ENCODE results near the gene RPRML. TPM values are rescaled to one million over a fixed set of nuclear protein-coding genes. Genes with fewer than 3 reads are reported as not detected.

The RPRML gene
- total and polyA plus RNA-seq, 2 donors (not counting 1 experiment from before 2014, with no cell fraction given) = not detected

DNA sequence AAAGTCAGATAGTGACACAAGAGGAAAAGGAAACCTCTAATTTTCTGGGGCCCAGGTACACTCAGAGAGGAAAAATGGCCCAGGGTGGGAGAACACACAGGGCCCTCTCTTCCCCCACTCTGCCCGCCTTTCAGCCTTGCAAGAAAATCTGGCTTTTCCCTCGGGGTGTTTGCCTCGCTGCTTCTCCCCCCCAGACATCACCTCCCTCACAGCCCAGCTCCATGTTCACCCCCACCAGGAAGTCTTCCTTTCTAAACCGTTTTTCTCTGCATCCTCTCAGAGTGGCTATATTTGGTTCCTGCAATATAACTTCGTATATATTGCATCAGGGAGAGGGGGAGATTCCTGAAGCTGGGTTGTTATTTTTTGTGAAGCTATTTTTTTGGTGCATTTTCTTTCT, 27.3 kb downstream of the RPRML start:
- H3K27ac ChIP-seq (ENCODE audit: insufficient read depth, low read length) = no peak overlapping the region
- H2AFZ ChIP-seq (ENCODE audit: low read length) = no peak overlapping the region
- no peak for TF ChIP-seq EZH2 (IDR thresholded peaks at IDR 0.05; ENCODE audit: low read length, missing control alignments)
- TF ChIP-seq, protein P1, sequence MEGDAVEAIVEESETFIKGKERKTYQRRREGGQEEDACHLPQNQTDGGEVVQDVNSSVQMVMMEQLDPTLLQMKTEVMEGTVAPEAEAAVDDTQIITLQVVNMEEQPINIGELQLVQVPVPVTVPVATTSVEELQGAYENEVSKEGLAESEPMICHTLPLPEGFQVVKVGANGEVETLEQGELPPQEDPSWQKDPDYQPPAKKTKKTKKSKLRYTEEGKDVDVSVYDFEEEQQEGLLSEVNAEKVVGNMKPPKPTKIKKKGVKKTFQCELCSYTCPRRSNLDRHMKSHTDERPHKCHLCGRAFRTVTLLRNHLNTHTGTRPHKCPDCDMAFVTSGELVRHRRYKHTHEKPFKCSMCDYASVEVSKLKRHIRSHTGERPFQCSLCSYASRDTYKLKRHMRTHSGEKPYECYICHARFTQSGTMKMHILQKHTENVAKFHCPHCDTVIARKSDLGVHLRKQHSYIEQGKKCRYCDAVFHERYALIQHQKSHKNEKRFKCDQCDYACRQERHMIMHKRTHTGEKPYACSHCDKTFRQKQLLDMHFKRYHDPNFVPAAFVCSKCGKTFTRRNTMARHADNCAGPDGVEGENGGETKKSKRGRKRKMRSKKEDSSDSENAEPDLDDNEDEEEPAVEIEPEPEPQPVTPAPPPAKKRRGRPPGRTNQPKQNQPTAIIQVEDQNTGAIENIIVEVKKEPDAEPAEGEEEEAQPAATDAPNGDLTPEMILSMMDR (conservative IDR thresholded peaks at IDR 0.05 in 1 of 2, IDR thresholded peaks at IDR 0.05 in 1 of 2; ENCODE audit: low read depth in 1 of 2, low read length in 2 of 2) = no peak
- H3K4me2 ChIP-seq (ENCODE audit: extremely low read depth, insufficient read depth, low read length) = no peak overlapping the region
- no peak for DNase-seq (ENCODE audit: low read depth in 2 of 2)
- no peaks in the 10 kb centered on the region for H3K36me3 ChIP-seq (ENCODE audit: control insufficient read depth, insufficient read depth, low read length)
- no peaks in the 10 kb centered on the region for H3K79me2 ChIP-seq (ENCODE audit: control insufficient read depth, insufficient read depth, low read length)
- no peaks in the 10 kb centered on the region for H3K4me1 ChIP-seq (ENCODE audit: control insufficient read depth, extremely low read depth, insufficient read depth, low read length)
- H3K9ac ChIP-seq (ENCODE audit: insufficient read depth, low read length) = no peak overlapping the region
- H3K9me3 ChIP-seq (ENCODE audit: control insufficient read depth, insufficient read depth, low read depth, low read length) = no peaks in the 10 kb centered on the region
- H3K4me3 ChIP-seq (replicated peaks in 1 of 4; ENCODE audit: control extremely low read depth in 1 of 4, insufficient read depth in 1 of 4, low read depth in 3 of 4, low read length in 4 of 4) = no peak overlapping the region
- no peaks in the 10 kb centered on the region for H4K20me1 ChIP-seq (ENCODE audit: control insufficient read depth, extremely low read depth, insufficient read depth, low read length)
- H3K27me3 ChIP-seq (ENCODE audit: control insufficient read depth, insufficient read depth, low read length) = peaks cover 11% of the 10 kb centered on the region

DNA sequence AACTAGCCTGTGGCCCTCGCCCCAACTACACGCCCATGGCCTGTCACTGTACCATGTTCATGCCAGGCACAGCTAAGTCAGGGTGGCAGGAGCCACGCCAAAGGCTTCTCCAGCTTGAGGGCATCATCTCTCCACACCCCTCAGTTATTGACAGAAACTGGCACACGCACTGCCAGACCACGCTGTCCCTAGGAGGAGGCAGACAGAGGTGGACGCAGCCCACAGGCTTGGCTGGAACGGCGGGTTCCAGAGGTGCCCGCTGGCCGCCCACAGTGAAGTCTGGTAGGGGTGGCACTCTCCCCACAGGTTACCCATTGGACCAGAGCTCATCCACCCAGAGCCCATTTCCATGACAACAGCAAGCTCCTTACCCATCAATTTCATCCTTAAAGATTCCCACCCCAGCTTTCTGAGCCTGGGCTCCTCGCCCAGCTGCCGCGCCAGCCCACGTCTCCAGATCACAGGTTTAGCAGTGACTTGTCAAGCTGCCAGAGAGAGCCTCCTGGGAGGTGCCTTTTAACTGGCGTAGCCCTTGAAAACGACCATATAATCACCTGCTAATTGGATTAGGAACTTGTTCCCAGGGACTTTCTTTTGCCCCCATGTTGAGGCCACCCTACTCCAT, 27.9 kb downstream of the RPRML start:
- H3K4me3 ChIP-seq (replicated peaks in 1 of 4; ENCODE audit: control extremely low read depth in 1 of 4, insufficient read depth in 1 of 4, low read depth in 3 of 4, low read length in 4 of 4) = no peak overlapping the region
- H3K36me3 ChIP-seq (ENCODE audit: control insufficient read depth, insufficient read depth, low read length) = no peaks in the 10 kb centered on the region
- H3K9ac ChIP-seq (ENCODE audit: insufficient read depth, low read length) = no peak overlapping the region
- no peak overlapping the region for H2AFZ ChIP-seq (ENCODE audit: low read length)
- H3K27ac ChIP-seq (ENCODE audit: insufficient read depth, low read length) = no peak overlapping the region
- no peak overlapping the region for H3K4me2 ChIP-seq (ENCODE audit: extremely low read depth, insufficient read depth, low read length)
- DNase-seq (ENCODE audit: low read depth in 2 of 2) = no peak
- no peaks in the 10 kb centered on the region for H4K20me1 ChIP-seq (ENCODE audit: control insufficient read depth, extremely low read depth, insufficient read depth, low read length)
- no peaks in the 10 kb centered on the region for H3K9me3 ChIP-seq (ENCODE audit: control insufficient read depth, insufficient read depth, low read depth, low read length)
- no peaks in the 10 kb centered on the region for H3K79me2 ChIP-seq (ENCODE audit: control insufficient read depth, insufficient read depth, low read length)
- H3K27me3 ChIP-seq (ENCODE audit: control insufficient read depth, insufficient read depth, low read length) = peaks cover 11% of the 10 kb centered on the region
- no peaks in the 10 kb centered on the region for H3K4me1 ChIP-seq (ENCODE audit: control insufficient read depth, extremely low read depth, insufficient read depth, low read length)
- TF ChIP-seq, protein P1 (conservative IDR thresholded peaks at IDR 0.05 in 1 of 2, IDR thresholded peaks at IDR 0.05 in 1 of 2; ENCODE audit: low read depth in 1 of 2, low read length in 2 of 2) = no peak
- TF ChIP-seq EZH2 (IDR thresholded peaks at IDR 0.05; ENCODE audit: low read length, missing control alignments) = no peak

DNA sequence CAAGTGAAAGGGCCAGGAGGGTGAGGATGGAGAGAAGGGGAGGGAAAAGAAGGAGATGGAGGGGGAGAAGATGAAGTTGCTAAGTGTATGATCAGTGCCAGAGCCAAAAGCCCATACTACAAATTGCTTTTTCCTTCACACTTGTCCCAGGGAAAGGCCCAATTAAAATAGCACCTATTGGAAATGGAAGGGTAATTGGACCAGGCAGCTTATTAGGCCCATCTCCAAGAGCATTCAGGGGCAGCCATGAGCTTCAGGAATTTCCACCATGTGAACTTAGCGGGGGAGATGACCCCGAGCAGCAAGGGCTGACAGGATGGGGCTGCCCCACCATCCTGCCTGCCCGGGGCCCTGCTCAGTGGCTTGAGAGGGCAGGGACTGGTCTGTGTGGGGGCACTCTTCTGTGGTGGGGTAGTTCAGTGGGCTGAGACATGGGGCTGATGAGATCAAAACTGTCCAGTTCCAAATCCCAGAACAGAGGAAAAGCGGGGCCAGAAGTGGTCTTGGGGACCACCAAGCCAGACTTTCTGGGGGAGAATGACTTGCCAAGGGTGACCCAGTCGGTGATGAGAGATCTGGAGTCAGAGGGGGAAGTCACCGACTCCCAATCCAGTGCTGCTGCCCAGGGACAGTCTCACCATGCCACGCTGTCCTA, 28.6 kb downstream of the RPRML start:
- Histone ChIP-seq H3K4me3 (replicated peaks in 1 of 4; ENCODE audit: control extremely low read depth in 1 of 4, insufficient read depth in 1 of 4, low read depth in 3 of 4, low read length in 4 of 4) (no peak overlapping the region), H3K36me3 (ENCODE audit: control insufficient read depth, insufficient read depth, low read length) (no peaks in the 10 kb centered on the region), H4K20me1 (ENCODE audit: control insufficient read depth, extremely low read depth, insufficient read depth, low read length) (no peaks in the 10 kb centered on the region), H3K27ac (ENCODE audit: insufficient read depth, low read length) (no peak overlapping the region), H3K79me2 (ENCODE audit: control insufficient read depth, insufficient read depth, low read length) (no peaks in the 10 kb centered on the region), H3K9ac (ENCODE audit: insufficient read depth, low read length) (no peak overlapping the region), H3K9me3 (ENCODE audit: control insufficient read depth, insufficient read depth, low read depth, low read length) (no peaks in the 10 kb centered on the region), H3K4me2 (ENCODE audit: extremely low read depth, insufficient read depth, low read length) (no peak overlapping the region), H3K4me1 (ENCODE audit: control insufficient read depth, extremely low read depth, insufficient read depth, low read length) (no peaks in the 10 kb centered on the region), H2AFZ (ENCODE audit: low read length) (no peak overlapping the region), H3K27me3 (ENCODE audit: control insufficient read depth, insufficient read depth, low read length) (peaks cover 11% of the 10 kb centered on the region)
- DNase-seq (ENCODE audit: low read depth in 2 of 2) = no peak
- TF ChIP-seq, protein P1 (conservative IDR thresholded peaks at IDR 0.05 in 1 of 2, IDR thresholded peaks at IDR 0.05 in 1 of 2; ENCODE audit: low read depth in 1 of 2, low read length in 2 of 2) = no peak
- no peak for TF ChIP-seq EZH2 (IDR thresholded peaks at IDR 0.05; ENCODE audit: low read length, missing control alignments)
